ENCODE measurements around the gene LYL1.
A peak's percentile ranks its signal among the peaks of the same experiment; 100 is the strongest.

The LYL1 gene

DNA sequence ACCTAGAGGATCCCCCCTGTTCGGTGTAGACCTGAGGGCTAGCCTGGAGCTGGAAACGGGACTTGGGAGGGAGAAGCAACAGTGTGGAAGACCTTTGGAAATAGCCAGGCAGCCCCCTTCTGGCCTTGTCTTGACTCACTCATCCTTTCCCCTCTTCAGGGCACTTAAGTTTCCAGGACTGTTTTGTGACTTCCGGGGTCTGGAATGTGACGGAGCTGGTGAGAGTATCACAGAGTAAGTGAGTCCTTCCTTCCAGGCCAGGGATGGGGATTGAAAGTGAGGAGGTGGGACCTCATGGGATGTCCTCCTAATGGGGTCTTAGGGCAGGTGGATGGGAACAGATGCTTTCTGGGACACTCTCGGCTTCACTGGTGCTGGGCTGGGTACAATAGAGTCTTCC lies 29.4 kb downstream of the LYL1 start:
- no peak for DNase-seq (ENCODE audit: low read depth in 2 of 2)

DNA sequence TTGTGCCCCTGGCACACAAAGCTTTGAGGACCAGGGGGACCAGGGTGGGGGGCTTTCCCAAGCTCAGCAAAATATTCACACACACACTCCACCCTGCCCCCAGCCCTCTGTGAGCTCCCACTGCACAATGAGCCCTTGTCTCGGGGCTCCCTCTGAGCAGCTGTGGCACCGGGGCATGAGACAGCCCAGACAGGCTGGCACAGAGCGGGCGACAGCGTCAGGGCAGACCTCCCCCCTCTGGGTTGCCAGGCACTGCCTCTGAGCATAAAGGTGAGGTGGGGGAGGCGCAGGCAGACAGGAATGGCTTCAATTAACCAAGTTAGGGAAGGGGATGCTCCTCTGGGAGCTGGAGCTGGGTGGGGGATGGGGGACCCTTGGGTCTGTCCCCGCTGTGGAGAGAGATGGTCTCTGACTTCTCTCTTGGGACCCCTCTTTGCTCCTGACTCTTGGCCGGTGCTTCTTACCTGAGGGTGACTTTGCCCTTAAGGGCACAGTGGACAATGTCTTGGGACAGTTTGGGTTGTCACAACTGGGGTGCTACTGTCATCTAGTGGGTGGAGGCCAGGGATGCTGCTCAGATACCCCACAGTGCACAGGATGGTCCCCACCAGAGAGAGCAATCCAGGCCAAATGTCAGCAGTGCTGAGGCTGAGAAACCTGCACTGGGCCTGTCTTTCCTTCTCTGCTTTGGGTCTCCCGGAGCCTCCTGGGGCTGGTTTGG lies 30.3 kb downstream of the LYL1 start:
- no peak for DNase-seq (ENCODE audit: low read depth in 2 of 2)

DNA sequence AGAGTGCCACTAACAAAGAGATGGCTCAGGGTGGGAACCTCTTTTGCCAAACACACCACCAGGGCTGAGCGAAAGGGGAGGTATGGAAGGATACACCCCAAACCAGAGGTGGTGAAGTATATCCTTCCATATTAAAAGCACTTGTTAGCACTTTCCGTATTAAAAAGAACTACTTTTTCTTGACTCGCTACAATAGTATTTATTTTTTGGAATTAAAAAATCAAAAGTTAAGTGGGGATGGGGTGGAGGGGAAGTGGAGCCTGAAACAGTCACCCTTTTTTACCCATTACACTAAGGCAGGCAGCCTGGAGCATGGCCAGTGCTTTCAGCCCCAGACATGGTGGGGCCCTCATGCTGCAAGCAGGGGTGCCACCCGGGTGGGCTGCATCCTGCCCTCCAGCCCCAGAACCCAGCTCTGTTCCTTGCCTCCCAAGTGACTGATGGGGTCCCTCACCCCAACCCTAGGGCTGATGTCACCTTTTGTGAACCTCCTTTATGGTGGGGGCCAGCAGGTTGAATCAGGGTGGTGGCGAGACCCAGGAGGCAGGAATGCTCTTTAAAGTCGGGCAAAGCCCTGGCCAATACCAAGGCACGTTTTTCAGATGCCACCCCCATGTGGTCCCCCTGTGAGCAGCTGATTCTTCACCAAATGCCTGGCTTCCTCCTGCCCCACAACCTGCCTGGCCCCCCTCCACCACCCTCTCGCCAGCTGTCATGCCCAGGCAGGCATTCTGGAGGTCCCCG lies 31.0 kb downstream of the LYL1 start:
- DNase-seq (ENCODE audit: low read depth in 2 of 2): no peak

DNA sequence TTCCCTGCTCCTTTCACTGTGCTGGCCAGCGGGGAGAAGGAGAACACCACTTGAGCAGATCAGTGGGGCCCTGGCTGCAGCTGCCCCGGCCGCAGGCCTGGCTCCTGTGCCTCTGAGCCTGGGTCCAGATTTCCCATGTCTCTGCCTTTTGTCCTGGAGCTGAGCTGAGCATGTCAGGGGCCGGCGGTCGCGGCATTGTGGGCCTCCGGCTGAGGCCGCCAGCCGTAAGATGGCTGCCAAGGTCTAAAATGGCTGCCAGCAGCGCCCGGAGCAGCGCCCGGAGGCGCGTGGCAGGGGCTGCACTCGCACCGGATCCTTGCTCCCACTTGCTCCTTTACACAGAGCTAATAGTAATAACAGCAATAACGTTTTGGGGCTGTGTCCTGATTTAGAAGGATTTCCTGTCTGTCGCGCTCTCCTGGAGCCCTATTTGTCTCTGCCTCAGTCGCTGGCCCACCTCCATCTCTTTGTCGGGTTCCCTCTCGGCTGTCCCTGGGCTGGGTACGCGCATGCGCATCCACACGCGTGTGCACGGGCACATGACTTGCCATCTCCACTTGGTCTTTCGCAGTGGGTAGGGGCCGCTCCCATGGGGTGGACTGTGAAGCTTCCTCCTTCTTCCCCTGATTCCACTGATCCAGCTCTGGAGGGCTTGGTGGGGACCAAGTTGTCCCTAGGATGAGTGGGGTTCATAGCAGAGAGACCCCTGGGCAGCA lies 32.1 kb downstream of the LYL1 start:
- no peak for DNase-seq (ENCODE audit: low read depth in 2 of 2)

DNA sequence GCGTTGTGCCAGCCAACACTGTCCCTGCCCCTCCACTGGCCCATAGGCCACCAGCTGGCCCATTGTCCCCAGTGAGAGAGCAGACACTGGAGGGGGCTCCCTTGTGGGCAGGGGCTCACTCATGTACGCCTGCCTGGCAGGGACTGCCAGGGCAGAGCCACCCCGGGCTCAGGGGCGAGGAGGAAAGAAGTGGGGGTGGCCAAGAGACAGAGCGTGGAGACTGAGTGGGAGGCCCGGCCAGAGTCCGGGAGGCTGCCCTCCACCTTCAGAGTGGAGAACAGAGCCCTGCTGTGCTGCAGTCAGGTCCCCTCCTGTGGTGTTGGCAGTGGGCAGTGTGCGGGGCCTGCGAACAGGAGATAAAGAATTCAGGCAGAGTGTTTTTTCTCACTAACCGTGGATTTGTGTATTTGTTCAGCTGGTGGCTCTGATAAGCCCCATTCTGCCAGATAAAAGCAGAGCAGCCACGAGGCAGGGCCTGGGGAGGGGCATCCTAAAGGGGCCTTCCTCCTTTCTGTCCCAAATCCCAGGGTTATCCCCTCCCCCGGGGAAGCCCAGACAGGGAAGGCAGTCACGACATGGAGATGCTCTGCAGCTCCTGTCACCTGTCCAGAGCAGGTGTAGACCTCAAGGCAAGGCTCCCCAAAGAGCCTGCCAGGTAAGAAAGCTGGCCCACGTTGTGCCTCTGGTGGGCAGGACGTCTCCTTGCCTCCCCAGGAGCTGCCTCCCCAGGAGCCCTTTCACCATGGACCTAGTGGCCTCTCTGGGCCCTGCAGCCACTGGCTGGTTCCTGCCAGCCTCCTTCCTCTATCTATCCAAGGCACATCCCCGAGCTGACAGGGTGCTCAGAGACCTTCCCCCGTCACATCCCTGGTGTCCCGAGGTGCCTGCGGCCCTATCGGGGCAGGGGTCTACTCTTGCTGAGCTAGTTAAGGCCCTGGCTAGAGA lies 33.0 kb downstream of the LYL1 start:
- no peak for DNase-seq (ENCODE audit: low read depth in 2 of 2)

DNA sequence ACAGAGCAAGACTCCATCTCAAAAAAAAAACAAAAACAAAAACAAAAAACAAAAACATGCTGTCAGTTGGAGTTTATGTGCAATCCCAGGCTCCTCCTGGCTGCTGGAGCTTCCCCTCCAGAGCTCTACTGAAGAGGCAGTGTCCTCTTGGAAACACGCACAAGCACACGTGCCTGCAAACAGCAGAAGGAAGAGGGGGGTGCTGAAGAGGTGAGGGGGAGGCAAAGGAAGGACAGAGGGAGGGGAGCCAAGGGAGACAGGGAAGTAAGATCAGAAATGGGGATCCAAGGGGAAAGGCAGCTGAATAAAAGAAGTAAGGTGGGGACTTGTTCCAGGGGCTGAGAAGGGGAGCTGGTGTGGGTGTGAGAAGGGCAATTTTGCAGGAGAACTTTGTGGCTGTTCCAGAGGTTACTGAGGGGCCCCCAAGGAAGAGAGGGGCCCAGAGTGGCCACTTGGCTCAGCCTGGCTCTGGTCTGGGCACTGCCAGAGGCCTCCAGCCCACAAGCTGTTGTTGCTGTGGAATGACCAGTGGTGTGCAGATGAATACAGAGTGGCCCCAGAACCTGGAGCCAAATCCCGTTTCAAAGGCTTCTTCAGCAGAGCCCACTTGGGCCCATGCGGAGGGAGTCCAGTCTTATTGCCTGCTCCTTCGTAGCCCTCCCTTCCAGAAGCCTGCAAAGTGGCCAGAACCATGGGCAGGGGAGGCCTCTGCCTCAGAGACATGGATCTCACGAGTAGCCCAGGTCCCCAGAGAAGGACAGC lies 34.4 kb downstream of the LYL1 start:
- DNase-seq (ENCODE audit: low read depth in 2 of 2): no peak

DNA sequence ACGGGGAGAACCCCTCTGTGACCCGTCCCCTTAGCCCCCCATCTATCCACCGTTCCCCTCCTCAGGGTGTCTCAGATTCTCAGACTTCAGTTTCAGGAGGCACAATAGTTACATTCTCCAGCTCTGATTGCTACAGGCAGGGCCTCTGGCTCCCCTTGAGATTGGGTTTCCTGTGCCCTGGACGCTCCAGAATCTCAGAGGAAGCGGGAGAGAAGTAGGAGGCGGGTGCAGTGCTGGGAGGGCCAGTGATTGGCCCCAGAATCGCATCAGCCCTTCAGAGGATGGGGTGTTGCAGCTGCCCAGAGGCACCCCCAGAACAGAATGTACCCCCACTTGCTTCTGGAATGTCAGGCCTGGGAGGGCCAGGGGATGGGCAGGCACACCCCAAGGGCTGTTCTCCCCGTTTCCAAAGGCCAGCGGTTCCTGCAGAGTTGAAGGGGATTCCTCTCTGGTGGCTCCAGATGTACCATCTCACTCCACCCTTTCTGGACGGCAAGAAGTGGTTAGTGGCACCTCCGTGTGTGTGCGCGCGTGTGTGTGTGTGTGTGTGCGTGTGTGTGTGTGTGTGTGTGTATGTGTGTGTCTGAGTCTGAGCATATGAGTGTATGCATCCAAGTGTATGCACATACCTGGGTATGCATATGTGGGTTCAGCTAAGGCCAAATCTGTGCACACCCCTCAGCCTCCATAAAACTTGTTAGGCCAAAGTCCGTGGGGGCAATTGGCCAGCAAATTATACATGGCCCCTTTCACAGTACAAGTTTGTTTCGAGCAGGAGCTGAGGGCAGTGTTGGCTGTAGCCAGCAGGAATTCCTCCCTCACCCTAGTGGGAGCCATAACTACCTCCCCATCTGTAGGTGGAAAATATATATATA lies 35.5 kb downstream of the LYL1 start:
- DNase-seq (ENCODE audit: low read depth in 2 of 2): no peak

DNA sequence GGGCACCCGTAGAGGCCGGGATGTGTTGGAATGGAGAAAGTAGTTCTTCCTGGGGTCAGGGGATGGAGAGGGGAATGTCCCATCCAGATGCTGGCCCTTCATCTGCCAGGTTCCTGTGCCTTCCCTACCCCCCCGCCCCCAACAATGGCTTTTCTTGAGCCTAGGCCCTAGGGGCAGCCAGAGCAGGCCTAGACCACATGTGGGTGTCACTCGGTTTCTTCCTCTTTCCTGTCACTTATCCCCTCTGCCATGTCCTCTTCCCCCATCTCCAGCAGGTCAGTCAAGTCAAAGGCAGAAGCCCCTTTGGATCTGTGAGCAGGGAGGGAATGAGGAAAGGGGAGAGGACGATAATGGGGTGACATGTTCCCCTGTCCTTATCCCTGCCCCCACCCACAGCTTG lies 36.4 kb downstream of the LYL1 start:
- no peak for DNase-seq (ENCODE audit: low read depth in 2 of 2)

DNA sequence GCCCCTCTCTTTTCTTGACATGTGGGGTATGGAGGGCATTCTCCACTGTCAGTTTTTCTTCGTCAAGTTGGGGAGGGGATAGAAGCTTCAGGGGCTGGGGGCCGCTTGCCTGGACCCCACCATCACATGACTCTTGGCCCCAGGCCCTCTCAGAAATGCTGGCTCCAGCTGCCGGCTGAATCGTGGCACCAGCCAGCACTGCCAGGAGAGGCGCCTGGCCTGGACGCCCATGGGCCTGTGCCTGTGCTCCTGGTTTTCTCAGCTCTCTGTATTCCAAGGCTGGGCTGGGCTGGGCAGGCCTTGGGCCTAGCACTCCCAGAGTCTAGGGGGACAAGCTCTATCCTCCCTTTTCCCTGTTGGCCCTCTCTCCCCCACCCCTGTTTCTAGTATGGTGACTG lies 38.6 kb downstream of the LYL1 start:
- no peak for DNase-seq (ENCODE audit: low read depth in 2 of 2)

DNA sequence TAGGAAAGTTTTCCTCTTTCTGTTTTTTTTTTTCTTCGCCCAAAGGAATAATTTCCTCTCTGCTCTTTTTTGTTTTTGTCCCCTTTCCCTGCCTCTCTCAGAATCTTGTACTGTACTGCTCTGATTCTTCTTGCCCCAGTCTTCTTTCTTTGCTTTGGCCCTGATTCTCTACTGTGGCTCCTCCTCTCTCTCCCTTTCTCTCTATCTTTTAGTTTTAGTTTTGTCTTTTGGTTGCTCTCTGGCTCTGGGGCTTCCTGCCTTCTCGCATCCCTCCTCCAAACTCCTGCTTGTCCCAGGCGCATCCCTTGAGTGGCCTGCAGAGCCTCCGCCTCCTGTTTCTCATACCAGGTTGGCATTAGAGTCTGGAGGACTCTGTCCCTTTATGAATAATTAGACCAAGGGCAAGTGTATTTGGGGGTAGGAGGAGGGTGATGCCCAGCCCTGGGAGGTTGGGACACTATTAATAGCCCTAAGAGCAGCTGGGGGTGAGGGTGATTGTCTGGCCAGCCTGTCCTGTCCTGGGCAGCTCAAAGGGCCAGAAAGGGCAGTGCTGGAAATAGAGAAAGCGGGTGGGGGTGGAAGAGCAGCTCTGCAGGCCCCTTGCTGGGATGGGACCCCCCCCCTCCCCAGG lies 39.1 kb downstream of the LYL1 start:
- no peak for DNase-seq (ENCODE audit: low read depth in 2 of 2)

DNA sequence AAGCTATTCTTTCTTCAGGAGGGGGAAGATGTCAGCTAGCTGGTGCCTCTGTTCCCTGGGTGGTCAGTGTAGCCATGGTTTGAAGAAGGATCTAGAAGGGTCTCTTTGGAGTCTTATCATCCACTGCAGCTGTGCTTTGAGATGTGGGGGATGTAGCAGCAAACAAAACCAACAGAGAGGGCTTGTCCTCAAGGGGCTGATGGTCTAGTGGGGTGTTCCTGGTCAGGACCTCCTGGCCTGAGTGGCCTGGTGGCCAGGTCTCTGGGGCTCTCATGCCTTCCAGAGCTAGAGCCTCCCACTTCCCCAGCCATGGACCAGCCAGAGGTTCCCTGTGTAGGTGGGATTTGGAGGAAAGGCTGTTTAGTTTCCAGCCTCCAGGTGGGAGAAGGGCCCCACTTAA lies 40.3 kb downstream of the LYL1 start:
- DNase-seq (ENCODE audit: low read depth in 2 of 2): no peak

DNA sequence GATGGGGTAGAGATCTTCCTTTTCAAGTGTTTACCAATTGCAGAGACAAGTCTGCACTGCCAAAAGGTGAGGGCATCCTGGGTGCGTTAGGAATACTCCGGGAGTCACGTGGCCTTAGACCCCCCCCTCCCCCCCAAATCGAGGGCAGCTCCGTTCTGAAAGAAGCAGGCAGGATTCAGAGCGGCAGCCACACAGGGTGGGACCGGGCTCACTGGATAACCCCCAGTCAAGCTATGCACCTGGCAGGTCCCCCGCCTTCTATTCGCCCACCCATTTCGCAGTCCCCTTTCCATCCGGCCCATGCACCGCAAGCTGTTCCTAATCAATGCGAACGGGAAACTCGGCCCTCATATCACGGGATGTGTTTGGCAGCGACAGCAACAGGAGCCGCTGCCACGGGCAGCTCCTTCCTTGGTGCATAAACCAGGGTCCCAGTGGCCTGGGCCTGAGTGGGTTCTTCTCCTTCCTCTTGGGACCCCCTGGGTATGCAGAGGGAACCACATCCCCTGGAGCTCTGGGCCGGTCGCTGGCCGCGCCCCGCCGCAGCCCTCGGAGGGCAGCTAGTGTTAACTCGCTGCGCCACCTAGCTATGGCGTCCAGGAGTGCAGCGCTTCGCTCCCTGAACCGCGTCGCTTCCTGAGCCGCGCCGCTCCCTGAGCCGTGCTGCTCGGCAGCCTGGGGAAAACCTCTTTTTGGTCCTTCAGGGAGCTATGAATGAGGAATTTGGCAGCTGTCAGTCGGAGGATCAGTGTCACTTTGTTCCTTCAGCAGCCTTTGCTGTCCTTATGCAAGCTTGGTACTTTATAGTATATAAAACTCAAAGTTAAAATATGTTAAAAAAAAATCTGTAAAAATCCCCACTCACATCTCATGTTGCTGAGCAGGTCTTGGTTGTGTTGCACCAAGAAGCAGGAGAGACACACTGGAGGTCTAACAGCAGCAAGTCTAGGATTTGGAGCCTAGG lies 41.4 kb downstream of the LYL1 start:
- DNase-seq (ENCODE audit: low read depth in 2 of 2): peak; percentile 67 to 75

DNA sequence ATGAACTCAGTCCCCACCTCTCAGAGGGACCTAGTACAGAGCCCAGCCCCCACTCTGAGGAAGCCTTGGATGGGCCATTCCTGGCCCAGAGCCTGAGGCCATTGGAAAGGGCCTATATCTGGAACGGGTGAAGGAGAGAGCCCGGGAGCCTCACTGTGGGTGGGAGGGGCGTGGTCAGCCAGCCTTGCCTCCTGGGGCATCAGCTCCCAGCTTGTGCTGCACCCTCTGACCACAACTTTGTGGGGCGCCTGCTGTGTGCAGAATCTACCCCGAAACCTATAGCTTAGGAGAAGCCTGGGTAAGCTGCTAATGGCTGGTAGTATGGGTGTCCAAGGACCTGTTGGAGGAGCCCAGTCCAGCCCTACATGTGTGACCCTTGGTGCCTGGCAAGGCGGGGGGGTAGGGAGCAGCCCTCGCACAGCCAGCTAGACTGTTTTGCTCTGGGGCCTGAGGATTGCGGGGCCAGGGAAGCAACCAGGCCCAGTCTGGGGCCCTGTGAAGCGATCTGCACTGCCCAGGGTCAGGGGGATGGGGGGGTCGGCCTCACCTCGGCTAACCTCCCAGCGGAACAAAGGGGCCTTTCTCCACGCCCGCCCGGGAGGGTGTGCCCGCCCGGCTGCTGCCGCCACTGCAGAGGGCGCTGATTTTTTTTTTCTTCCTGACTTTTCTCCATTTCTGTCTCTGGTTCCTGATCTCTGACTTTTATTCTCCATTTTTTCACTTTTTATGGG lies 42.3 kb downstream of the LYL1 start:
- no peak for DNase-seq (ENCODE audit: low read depth in 2 of 2)

DNA sequence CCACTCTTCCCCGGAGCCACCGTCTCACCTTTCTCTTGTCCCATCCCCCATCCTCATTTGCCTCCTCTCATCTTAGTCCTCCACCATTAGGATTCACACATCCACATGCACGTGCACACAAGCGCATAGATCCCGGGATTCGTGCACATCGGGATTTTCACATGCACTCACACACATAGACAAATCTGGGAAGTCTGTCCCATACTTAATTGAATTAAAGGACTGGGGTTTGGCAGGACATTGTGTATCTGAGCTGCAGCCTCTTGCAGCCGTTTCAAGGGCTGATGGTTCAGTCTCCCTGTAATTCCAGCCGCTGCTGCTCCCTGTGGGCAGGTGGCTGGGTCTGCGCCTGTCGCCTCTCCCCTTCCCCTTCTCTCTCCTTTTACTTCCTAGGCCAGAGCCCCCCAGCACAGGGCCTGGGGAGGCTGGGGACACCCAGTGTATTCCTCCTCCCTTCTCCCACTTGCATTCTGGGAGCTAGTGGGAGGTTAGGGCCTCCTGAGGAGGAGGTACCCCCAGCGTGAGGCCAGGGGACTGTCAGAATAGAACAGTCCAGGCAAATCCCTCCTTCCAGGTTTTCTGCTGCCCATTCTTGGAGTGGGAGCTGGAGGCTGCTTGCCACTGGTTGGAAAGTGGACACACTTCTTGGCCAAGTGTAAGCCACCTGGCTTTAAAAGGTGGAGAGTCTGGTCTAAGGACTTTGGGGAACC lies 43.6 kb downstream of the LYL1 start:
- DNase-seq (ENCODE audit: low read depth in 2 of 2): no peak

DNA sequence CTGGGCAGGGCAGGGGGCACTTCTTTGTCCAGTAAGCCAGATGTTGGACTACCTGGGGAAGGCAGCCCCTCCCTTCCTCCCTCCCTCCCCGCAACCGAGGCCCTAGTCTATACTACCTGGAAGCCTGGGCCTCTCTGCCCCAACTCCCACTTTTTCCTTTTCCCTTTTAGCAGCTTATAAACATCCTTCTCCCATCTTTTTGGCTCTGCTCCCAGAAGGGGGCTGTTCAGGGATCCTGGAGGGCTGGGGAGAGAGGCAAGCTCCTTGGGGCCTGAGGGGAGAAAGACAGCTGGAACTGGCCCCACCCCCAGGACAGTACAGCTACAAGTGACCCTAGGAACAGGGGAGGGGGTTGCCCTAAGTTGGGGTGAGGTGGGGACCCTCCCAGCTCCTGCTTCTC lies 44.9 kb downstream of the LYL1 start:
- DNase-seq (ENCODE audit: low read depth in 2 of 2): no peak

DNA sequence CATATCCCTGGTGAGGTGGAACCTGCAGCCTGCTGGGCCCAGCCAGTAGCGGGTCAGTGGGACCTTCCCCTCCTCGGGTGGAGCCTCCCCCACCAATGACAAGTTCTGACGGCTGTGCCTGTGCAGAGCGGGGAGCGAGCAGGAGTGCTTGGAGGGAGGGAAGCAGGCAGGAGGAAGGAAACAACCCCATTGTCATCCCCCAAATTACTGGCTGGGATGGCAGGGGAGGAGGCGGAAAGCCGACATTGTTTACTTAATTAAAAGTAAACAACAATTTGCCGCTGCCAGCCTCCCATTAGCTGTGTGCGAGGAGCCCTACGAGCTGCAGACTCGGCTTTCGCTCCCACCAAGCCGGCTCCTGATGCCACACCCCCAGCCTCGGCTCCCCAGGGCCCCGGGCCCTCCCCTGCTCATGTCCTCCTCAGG lies 45.5 kb downstream of the LYL1 start:
- DNase-seq (ENCODE audit: low read depth in 2 of 2): no peak

DNA sequence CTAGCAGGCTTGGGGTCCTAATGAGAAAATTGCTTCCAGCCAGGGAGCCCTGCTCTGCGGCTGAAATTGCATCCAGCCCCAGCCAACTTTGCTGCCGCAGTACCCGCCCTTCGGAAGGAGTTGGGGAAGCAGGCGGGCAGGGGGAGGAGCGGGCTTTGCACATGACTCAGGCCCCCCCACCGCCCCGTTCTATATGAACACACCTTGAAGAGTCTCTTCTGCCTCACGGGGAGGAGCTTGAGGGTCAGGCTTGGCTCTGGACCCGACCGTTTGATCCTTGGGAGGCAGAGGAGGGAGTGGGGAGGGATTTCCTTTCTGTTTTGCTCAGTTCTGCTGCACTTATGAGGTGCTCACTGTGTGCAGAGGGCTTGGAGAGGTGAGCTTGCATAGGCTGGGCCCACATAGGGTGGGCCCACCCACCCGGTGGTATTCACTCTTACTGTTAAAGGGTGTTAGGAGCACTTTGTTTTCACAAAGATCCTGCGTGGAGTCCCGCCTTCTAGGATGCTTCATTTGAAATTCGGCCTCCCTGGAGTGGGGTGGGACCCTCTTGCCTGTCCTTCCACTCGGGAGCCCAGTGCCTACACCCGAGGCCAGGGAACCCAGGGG lies 46.5 kb downstream of the LYL1 start:
- no peak for DNase-seq (ENCODE audit: low read depth in 2 of 2)

All from stimulated activated CD4-positive, alpha-beta T cell treated with anti-CD3 and anti-CD28 coated beads, Interleukin-1b, Interleukin-23, amount 100 ng/mL, for 4 hours (primary cell).